ENCODE results near the gene ALK.

GRCh38 chr2:29526587-29527586, 394.5 kb downstream of the ALK start:
- no peak for TF ChIP-seq CTCF (IDR thresholded peaks at IDR 0.05)
- TF ChIP-seq GABPA (IDR thresholded peaks at IDR 0.05; ENCODE audit: low read depth), result no peak
- TF ChIP-seq MXI1 (IDR thresholded peaks at IDR 0.05; ENCODE audit: low read depth, low read length), result no peak
- no peak for TF ChIP-seq POLR2AphosphoS5 (IDR thresholded peaks at IDR 0.05; ENCODE audit: low read depth, low read length)
- no peak for TF ChIP-seq PBX3 (IDR thresholded peaks at IDR 0.05)
- no peak for TF ChIP-seq JUND (IDR thresholded peaks at IDR 0.05)
- TF ChIP-seq MAX (IDR thresholded peaks at IDR 0.05; ENCODE audit: low read depth), result no peak
- no peak for TF ChIP-seq RFX5 (IDR thresholded peaks at IDR 0.05; ENCODE audit: low read length)
- no peak for TF ChIP-seq SIN3A (IDR thresholded peaks at IDR 0.05; ENCODE audit: borderline replicate concordance, low read depth, low read length)
